Muscle layer of duodenum (tissue), 2 donors: ENCODE data around the gene ERGIC3.

Experiments
- H3K27ac ChIP-seq: one replicate; pipeline ENCODE4 v1.7.0; 2013; ENCODE audit warnings: mild to moderate bottlenecking, low read length
- H3K27me3 ChIP-seq: one replicate; pipeline ENCODE4 v1.7.0; 2013; ENCODE audit warnings: low read depth, mild to moderate bottlenecking, control low read depth, low read length
- H3K36me3 ChIP-seq, 2 donors: one replicate each; pipeline ENCODE4 v1.7.0; 2013; ENCODE audit warnings: low read length in 2 of 2, control low read depth in 1 of 2, mild to moderate bottlenecking in 1 of 2; ENCODE audit not compliant: insufficient read depth in 2 of 2, control insufficient read depth in 1 of 2
- H3K4me1 ChIP-seq, 2 donors: one replicate each; pipeline ENCODE4 v1.7.0; 2013; ENCODE audit warnings: low read length in 2 of 2, mild to moderate bottlenecking in 2 of 2, control low read depth in 1 of 2, moderate library complexity in 1 of 2; ENCODE audit not compliant: insufficient read depth in 2 of 2, control insufficient read depth in 1 of 2
- H3K4me3 ChIP-seq, 2 donors: one replicate each; pipeline ENCODE4 v1.7.0; 2013; ENCODE audit warnings: low read length in 2 of 2, low read depth in 1 of 2, mild to moderate bottlenecking in 1 of 2
- H3K9me3 ChIP-seq, 2 donors: one replicate each; pipeline ENCODE4 v1.7.0; 2013; ENCODE audit warnings: low read length in 2 of 2, control low read depth in 1 of 2, mild to moderate bottlenecking in 1 of 2; ENCODE audit not compliant: control insufficient read depth in 1 of 2
- donor health status: healthy.

Gene ERGIC3

DNA sequence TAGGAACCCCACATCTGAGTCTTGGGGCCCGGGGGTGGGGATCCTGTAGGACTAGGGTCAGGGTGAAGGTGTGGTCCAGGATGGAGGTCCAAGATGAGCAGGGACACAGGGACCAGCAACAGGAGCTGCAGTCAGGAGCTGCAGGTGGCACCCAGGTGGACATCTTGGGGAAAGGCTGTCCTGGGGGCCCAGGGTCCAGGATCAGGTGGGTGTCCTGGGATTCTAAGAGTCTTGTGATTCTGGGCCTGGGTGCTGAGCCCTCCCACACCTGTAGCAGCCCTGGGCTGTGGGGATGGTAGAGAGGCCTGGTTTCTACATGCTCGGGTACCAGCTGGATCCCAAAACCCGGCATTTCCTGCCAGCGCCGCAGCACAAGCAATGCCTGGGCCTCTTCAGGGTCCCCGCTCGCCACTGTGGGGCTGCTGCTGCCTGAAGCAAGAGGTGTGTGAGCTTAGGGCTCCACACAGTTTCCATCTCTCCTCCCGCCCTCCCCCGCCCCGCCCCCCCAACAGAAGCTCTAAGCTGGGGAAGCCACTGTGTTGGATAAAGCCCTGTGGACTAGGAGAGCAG is 20.7 kb downstream of the ERGIC3 start:
- Histone ChIP-seq H3K27ac (no peak overlapping the region), H3K27me3 (no peaks in the 10 kb centered on the region), H3K4me3 (no peak overlapping the region), H3K4me1 (no peaks in the 10 kb centered on the region), H3K9me3 (no peaks in the 10 kb centered on the region), H3K36me3 (peaks cover 0 to 6% of the 10 kb centered on the region in 2 donors)

DNA sequence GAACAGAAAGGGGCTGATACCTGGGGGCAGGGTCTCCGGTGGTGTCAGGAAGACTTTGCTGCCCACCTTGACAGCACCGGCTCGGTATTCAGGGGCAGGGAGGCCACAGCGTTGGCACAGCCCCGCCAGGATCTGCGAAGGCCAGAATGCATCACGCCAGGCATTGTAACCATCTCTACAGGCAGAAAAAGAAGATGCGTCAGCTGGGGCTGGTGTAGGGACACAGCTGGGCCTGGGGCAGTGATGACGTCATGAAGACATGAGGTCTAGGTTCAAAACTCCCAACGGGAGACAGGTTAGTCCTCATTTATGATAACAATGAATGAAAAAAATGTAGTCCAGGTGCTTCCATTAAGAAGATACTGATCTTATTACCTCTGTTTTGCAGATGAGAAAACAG is 22.0 kb downstream of the ERGIC3 start:
- Histone ChIP-seq H3K27me3 (no peaks in the 10 kb centered on the region), H3K4me3 (no peak overlapping the region), H3K27ac (no peak overlapping the region), H3K4me1 (no peaks in the 10 kb centered on the region), H3K9me3 (no peaks in the 10 kb centered on the region), H3K36me3 (no peaks in the 10 kb centered on the region)

DNA sequence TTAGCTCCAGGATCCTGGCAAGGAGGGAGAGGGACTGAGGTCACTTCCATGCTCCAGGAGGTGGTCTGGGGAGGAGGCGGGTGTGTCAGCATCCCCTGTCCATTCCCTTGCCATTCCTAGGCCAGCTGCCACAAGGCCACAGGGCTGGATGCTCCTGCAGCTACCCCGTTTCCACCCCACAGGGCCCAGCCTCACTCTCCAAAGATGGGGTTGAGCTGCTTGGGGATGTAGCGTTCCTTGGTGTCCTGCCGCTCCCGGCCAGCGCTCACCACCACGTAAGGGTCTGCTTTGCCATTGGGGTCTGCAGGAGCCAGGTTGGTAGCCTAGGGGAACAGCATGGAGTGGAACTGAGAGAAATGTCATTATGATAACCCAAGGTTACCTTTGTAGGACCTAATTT is 23.0 kb downstream of the ERGIC3 start:
- Histone ChIP-seq H3K4me3 (no peak overlapping the region), H3K27ac (no peak overlapping the region), H3K27me3 (no peaks in the 10 kb centered on the region), H3K36me3 (no peaks in the 10 kb centered on the region), H3K9me3 (no peaks in the 10 kb centered on the region), H3K4me1 (no peaks in the 10 kb centered on the region)

DNA sequence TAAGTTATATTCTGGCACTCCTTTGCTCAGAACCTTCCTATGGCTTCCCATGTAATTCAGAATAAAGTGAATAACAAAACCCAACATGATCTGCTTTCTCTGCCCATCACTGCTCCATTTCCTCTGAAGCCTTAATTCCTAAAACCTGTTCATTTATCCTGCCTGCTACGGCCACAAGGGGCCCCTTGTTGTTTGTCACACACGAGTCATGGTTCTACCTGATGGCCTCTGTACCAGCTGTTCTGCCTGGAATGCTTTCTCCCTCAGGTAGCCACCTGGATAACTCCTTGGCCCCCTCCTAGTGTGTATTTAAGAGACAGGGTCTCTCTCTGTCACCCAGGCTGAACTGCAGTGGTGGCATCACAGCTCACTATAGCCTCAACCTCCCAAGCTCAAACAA is 26.8 kb downstream of the ERGIC3 start:
- no peaks in the 10 kb centered on the region for H3K36me3 ChIP-seq
- H3K27ac ChIP-seq: no peak overlapping the region

DNA sequence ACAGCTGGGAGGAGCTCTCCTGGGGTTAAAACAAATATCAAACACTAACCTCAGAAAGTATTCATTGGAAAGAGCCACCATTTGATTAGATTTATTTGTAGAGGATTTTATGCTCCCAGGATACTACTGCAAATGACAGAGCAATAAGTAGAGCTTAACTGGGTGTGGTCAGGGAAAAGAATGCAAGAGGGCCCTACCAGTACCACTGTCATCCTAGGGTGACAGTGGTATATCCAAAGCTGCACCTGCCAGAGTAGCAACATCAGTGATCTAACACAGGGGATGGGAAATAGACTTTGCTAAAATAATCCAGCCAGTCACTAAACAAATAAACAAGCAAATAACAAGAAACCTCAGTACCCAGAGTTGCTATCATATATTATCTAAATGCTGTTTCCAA is 29.7 kb downstream of the ERGIC3 start:
- no peak overlapping the region for H3K4me3 ChIP-seq
- no peaks in the 10 kb centered on the region for H3K27me3 ChIP-seq
- no peak overlapping the region for H3K27ac ChIP-seq
- H3K4me1 ChIP-seq: no peaks in the 10 kb centered on the region
- H3K9me3 ChIP-seq: peaks cover 0 to 6% of the 10 kb centered on the region in 2 donors
- no peaks in the 10 kb centered on the region for H3K36me3 ChIP-seq

More for the DNA sequence above, 26.8 kb downstream of the ERGIC3 start:
- Histone ChIP-seq H3K27me3 (no peaks in the 10 kb centered on the region), H3K4me1 (no peaks in the 10 kb centered on the region), H3K9me3 (peaks cover 0 to 6% of the 10 kb centered on the region in 2 donors), H3K4me3 (no peak overlapping the region)

DNA sequence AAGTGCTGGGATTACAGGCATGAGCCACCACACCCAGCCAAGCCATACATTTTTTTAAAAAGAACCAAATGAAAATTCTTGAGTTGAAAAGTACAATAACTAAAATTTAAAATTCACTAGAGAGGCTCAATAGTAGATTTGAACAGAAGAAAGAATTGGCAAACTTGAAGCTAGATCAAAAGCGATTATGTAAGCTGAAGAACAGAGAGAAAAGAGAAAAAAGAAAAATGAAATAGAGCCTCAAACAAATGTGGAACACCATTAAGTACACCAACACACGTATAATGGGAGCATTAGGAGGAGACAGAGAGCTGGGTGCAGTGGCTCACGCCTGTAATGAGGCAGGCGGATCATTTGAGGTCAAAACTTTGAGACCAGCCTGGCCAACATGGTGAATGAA is 31.0 kb downstream of the ERGIC3 start:
- Histone ChIP-seq H3K36me3 (no peaks in the 10 kb centered on the region), H3K27me3 (no peaks in the 10 kb centered on the region), H3K4me1 (no peaks in the 10 kb centered on the region)

DNA sequence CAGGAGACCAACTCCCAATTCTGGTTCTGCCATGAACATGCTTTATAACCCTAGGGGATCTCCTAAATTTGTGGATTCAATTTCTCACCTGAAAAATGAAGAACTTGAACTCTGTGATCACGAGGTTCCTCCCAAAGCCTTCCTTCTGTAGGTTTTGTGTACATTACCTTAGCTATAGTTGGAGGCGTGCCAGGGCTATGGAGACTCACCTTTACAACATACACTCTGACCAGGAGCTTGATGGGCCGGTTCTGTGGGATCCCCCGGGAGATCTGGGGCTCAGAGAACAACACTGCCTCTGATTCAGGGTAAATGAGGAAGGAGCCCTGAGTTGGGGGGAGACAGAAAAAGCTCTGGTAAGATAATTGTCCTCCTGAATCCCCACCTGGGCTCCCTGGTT is 34.1 kb downstream of the ERGIC3 start:
- Histone ChIP-seq H3K9me3 (peaks cover 0 to 6% of the 10 kb centered on the region in 2 donors), H3K4me3 (no peak overlapping the region), H3K27me3 (no peaks in the 10 kb centered on the region), H3K4me1 (no peaks in the 10 kb centered on the region), H3K27ac (no peak overlapping the region), H3K36me3 (no peaks in the 10 kb centered on the region)

More for the DNA sequence above, 31.0 kb downstream of the ERGIC3 start:
- Histone ChIP-seq H3K4me3 (no peak overlapping the region), H3K9me3 (peaks cover 0 to 6% of the 10 kb centered on the region in 2 donors), H3K27ac (no peak overlapping the region)

DNA sequence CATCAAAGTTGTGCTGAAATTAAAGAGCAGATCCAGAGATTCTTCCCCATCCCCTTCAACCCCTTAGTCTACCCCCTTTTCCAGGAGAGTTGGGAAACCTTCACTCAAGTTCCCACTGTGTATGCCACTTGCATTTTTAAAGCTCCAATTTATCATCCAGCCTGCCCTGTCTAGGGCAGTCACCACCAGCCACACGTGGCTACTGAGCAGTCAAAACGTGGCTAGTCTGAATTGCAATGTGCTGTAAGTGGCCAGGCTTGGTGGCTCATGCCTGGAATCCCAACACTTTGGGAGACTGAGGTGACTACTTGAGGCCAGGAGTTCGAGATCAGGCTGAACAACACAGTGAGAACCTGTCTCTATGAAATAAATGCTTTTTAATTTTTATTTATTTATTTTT is 34.9 kb downstream of the ERGIC3 start:
- no peaks in the 10 kb centered on the region for H3K27me3 ChIP-seq

DNA sequence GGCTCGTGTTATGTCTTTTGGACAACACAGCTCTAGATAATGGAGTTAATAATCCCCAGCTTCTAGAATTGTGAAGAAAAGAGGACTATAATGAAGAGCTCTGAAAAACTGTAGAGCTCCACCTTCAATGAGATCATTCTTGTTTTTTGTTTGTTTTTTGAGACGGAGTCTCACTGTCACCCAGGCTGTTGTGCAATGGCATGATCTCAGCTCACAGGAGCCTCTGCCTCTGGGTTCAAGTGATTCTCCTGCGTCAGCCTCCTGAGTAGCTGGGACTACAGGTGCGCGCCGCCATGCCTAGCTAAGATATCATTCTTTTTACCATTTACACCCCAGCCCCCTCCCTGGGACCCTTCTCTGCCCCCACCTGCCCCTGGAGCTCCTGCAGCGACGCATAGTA is 36.6 kb downstream of the ERGIC3 start:
- H3K36me3 ChIP-seq: no peaks in the 10 kb centered on the region
- no peaks in the 10 kb centered on the region for H3K27me3 ChIP-seq
- no peaks in the 10 kb centered on the region for H3K9me3 ChIP-seq
- H3K4me1 ChIP-seq: no peaks in the 10 kb centered on the region
- H3K27ac ChIP-seq: no peak overlapping the region
- H3K4me3 ChIP-seq: no peak overlapping the region

More for the DNA sequence above, 34.9 kb downstream of the ERGIC3 start:
- Histone ChIP-seq H3K9me3 (peaks cover 0 to 6% of the 10 kb centered on the region in 2 donors), H3K4me1 (no peaks in the 10 kb centered on the region), H3K36me3 (no peaks in the 10 kb centered on the region), H3K27ac (no peak overlapping the region), H3K4me3 (no peak overlapping the region)

DNA sequence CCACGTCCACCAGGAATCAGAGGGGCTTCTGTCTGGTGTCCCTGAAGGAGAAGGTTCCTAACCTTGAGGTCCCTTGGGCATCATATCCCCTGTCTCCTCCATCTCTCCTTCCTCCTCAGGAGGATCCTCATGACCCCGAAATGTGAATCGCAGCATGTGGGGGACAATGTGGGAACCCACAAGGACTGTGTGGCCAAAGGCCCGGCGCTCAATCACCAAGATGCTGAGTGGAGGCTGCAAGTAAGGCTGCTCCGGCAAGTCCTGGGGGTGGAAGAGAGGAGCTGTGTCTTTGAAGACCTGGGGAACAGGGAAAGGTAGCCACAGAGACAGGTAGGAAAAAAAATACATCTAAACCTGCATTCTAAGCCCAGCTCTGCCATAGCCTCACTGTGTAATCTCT is 37.3 kb downstream of the ERGIC3 start:
- no peaks in the 10 kb centered on the region for H3K9me3 ChIP-seq
- H3K27me3 ChIP-seq: no peaks in the 10 kb centered on the region
- no peak overlapping the region for H3K27ac ChIP-seq
- H3K36me3 ChIP-seq: no peaks in the 10 kb centered on the region
- no peaks in the 10 kb centered on the region for H3K4me1 ChIP-seq
- H3K4me3 ChIP-seq: no peak overlapping the region

DNA sequence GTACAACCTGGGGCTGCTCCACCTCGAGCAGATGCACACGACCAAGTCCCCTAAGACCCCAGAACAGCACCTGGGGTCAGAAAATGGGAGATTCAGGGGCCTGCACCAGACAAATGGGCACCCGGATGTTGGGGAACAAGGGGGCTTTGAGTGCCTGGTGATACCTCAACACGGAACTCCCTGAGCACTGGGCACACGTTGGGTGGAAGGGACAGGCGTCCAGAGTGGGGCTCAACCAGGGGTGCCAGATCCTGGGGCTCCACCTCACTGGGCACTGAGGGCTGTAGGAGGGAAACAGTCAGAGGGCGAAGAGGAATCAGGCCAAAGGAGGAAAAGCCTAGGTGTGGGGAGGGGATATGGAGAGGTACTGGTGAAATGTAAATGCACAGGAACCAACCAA is 40.3 kb downstream of the ERGIC3 start:
- H3K36me3 ChIP-seq: no peaks in the 10 kb centered on the region
- no peaks in the 10 kb centered on the region for H3K9me3 ChIP-seq
- H3K4me1 ChIP-seq: no peaks in the 10 kb centered on the region
- H3K4me3 ChIP-seq: no peak overlapping the region
- no peaks in the 10 kb centered on the region for H3K27me3 ChIP-seq
- H3K27ac ChIP-seq: no peak overlapping the region

DNA sequence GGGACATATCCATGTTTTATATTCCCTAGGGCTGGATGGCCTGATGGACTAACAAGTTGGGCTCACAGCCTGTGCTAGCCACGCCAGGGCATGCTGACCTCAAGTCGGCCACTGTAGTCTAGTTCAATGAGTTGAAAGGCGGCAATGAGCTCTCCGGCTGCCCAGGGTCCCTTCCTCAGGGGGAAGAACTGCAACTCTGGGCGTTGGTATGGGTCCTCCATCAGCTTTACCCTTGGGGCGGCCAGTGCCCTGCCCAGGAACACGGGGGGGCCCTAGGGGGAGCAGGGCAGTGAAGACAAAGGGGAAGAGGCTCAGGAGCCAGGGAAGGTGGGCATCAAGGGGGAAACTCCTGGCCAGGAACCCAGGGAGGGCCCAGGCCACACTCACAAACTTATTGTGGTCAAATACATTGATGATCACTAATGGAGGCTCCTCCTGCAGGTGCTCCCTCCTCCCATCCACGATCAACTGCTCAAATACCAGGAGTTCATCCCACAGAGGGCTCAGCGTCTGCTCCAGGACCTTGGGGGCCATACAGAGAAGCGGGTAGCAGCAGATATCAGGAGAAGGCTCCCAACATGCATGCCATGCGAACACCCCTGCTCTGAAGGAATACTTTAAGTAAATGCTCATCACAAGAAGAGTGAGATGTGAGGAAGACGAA is 41.0 kb downstream of the ERGIC3 start:
- H3K27me3 ChIP-seq: no peaks in the 10 kb centered on the region
- no peaks in the 10 kb centered on the region for H3K9me3 ChIP-seq
- no peak overlapping the region for H3K4me3 ChIP-seq
- H3K4me1 ChIP-seq: no peaks in the 10 kb centered on the region
- H3K36me3 ChIP-seq: no peaks in the 10 kb centered on the region
- H3K27ac ChIP-seq: no peak overlapping the region
